ENCODE results near the gene RNU6-8.
A peak's percentile ranks its signal among the peaks of the same experiment; 100 is the strongest.

Gene RNU6-8

GRCh38 chr14:32203928-32204357 is 874 bp upstream of the RNU6-8 start:
- DNase-seq: peak; percentile 22

- peak; percentile 0 for DNase-seq
These were observed 525 bp downstream of the RNU6-8 start for GRCh38 chr14:32202491-32202997.

- DNase-seq: no peak
These were observed 1.1 kb downstream of the RNU6-8 start, which contains the start of gene RNU6-7 for GRCh38 chr14:32201816-32202490. Gene RNU6-7 (plus strand): TSS chr14:32202045.

- peak; percentile 75 for DNase-seq
These were observed 1.8 kb downstream of the RNU6-8 start for GRCh38 chr14:32201193-32201815.

DNA sequence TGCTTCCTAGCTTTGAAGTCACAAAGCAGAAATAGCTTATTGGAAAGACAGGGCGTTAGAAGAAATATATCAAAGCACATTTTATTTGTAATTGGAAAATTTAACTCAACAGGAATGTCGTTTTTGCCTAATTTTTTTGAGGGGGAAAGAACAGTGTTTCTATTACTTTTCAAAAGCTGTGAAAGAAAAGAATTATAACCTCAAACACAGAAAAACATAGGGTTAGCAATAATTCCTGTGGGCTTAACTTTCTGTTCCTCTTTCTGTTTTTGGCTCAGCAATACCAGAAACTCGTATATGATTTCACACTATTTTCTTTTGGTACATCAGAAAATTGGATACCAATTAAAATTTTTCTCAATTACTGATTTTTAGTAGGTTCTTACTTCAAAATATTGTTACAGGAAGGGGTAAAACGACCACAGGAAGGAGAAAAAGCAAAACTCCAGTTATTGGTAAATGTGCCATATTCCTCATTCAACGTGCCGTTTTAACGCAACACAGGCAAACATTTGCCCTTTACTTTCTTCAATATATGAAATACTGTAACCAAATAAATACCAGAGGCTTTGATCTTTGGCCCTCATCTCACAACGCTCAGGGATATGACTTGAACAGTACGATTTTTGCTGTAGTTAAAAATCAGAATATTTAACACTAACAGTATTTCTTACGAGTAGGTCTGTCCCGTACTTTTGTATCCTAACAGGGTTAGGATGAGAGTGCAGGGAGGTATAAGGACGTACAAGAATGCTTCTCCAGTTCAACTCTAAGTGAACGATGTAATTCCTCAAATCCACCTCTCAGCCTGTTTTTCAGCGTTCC is 2.5 kb downstream of the RNU6-8 start:
- peak; percentile 1 for DNase-seq

DNA sequence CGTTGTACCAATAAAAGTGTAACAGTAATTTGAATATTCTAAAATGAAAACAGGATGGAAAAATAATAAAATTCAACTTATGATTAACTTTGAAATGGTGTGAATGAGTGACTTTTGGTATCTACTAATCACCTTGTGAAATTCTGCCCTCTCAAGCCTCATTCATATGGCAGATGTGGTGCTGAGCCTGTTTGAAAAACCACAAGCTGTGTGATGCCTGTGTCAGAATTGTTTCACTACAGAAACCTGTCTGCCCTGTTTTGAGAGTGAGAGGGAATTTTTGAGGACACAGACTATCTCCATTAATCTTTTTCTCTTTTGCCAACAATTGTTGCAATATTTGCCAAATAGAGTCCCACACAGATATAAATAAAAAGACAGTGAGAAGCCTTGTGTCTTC is 5.2 kb downstream of the RNU6-8 start:
- DNase-seq: no peak

DNA sequence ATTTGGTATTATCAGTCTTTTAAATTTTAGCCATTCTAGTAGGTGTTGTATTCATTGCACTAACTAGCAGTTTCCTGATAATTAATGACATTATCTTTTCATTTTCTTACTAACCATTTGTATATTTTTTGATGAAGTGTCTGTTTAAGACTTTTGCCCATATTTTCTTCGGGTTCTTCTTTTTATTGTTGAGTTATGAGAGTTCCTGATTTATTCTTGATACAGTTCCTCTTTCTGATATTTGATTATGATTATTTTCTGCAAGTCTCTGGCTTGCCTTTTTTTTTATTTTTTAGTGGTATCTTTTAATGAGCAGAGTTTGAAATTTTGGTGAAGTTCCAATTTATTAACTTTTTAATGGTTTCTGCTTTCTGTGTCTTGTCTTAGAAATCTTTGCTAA is 7.4 kb downstream of the RNU6-8 start:
- no peak for DNase-seq

GRCh38 chr14:32193532-32193931 is 9.5 kb downstream of the RNU6-8 start:
- DNase-seq: no peak

GRCh38 chr14:32192712-32193373 is 10.2 kb downstream of the RNU6-8 start:
- DNase-seq: no peak

DNA sequence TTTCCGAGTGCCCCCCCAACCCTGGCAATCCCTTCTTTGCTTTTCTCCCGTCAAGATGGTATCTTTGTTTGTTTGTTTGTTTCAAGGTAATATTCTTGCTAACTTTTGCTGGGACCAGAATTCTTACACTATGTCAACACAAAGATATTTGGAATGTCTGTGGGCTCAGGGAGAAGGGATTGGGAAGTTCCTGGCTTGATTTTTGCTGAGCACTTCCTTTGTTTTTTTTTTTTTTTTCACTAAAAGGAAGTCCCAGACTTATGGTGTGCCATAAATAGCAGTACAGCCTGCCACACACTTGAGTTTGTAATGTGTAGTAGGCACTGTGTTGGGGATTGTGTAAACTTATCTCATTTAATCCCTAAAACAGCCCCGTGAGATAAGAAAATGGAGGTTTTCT is 12.4 kb downstream of the RNU6-8 start:
- no peak for DNase-seq

GRCh38 chr14:32189811-32190210 is 13.3 kb downstream of the RNU6-8 start:
- DNase-seq: no peak

DNA sequence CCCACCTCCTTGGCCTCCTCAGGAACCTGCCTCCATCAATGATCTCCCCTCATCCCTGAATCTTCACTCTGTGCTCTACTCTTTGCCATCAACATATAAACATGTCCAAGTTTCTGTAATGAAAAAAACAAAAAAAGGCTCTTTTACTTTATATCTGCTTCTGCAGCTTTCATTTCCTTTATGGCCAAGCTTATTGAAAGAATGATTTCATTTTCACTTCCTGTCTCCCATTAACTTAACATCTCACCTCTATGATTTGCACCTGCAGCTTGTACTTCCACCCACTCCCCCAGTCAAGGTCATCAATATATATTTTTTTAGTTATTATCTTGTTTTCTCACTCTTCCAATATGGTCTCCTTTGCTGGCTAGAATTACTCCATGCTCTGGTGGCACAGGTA is 16.8 kb downstream of the RNU6-8 start:
- no peak for DNase-seq

DNA sequence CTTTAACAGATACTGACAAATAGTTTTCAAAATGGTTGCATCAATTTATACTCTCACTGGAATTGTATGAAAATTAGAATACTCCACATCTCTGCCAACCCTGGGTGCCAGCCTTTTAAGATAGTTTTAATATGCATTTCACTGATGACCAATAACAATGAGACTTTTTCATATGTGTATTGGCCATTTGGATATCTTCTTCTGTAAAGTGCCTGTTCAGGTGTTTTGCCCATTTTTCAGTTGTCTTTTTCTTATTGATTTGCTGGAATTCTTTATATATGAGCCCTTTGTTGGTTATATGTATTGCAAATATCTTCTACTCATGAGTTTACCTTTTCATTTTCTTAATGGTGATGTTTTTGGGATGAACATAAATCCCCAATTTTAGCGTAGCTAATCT is 18.0 kb downstream of the RNU6-8 start:
- no peak for DNase-seq

- no peak for DNase-seq
These were observed 19.7 kb downstream of the RNU6-8 start for GRCh38 chr14:32183151-32184058.

DNA sequence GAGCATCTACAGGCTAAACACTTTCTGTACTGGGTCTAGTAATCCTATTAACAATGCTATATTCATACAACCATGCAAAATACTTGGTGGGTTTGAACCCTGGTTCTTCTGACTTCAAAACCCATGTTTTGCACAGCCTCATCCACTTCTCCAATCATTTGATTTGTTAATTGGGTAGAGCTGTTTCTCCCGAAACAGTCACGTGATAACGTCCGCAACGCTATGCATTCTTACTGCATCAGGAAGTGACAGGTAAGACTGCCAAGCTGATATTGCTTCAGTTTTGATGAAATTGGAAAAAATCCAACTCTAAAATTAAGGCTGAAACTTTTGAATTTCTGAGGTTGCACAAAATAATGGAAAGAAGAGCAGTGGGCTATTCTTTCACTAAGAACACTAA is 31.6 kb downstream of the RNU6-8 start:
- DNase-seq: no peak

DNA sequence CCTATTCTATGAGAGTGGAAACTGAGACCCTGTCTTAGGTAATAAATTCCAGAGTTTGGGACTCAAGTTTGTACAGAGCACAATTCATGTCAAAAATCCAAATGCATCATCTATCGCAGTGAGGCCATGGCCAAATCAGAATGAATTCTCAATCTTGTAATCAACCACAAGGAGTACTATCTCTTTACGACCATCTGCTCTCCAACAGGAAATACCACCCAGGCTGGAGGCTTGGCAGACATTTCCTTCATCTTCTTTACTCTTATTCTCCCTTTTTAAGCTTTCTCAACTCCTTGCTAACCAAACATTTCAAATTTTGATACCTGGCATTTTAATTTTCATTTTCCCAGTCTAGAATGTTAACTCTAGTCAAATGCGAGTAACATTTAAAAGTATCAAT is 33.9 kb downstream of the RNU6-8 start:
- DNase-seq: no peak

- no peak for DNase-seq
These were observed 35.2 kb downstream of the RNU6-8 start for GRCh38 chr14:32167907-32168306.

- DNase-seq: no peak
These were observed 36.1 kb downstream of the RNU6-8 start for GRCh38 chr14:32166924-32167323.

DNA sequence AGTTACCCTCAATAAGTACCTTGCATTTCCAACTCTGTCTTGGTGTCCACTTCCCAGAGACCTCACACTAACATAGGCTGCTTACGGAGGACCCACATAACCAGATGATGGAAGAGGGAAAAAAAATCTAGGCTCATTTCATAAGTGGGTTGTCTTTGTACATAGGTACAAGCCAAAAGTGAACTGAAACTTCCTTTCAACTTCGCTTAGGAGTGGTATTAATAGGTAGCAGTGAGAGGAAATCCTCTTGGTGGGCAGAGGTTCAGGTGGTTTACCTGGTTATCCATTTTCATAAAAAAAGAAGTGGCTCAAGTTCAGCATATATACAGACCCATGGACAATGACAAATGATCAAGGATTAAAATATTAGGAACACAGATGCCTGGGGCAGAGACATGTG is 37.0 kb downstream of the RNU6-8 start:
- no peak for DNase-seq
